Endothelial cell of umbilical vein (primary cell): ENCODE data around the gene SEC31A.

Experiments
- EZH2 ChIP-seq: IDR thresholded peaks from 2 replicates; pipeline ENCODE4 v1.6.1; 2012; ENCODE audit warnings: borderline replicate concordance, low read depth, mild to moderate bottlenecking, moderate library complexity, low read length, inconsistent platforms; ENCODE audit not compliant: severe bottlenecking
- FOS ChIP-seq: IDR thresholded peaks from 2 replicates; pipeline ENCODE4 v1.6.1; 2011; ENCODE audit warnings: mild to moderate bottlenecking, low read length, moderate library complexity, borderline replicate concordance; ENCODE audit not compliant: insufficient read depth
- GATA2 ChIP-seq: IDR thresholded peaks from 2 replicates; pipeline ENCODE4 v1.7.0; 2011; ENCODE audit warnings: low read depth, mild to moderate bottlenecking, moderate library complexity, mixed read lengths, low read length; ENCODE audit not compliant: insufficient read length, insufficient read depth
- JUN ChIP-seq: IDR thresholded peaks from 2 replicates; pipeline ENCODE4 v1.6.1; 2011; ENCODE audit warnings: borderline replicate concordance, low read depth; ENCODE audit not compliant: insufficient read length, insufficient read depth
- MYC ChIP-seq: IDR thresholded peaks from one replicate; pipeline ENCODE4 v1.6.1; 2011; ENCODE audit warnings: mild to moderate bottlenecking, low read depth, low read length
- POLR2A ChIP-seq: IDR thresholded peaks from 2 replicates; pipeline ENCODE4 v1.6.1; 2012; ENCODE audit warnings: low read depth, mild to moderate bottlenecking, control low read depth, low read length
- POLR2AphosphoS5 ChIP-seq: IDR thresholded peaks from 2 replicates; pipeline ENCODE4 v1.6.1; 2012; ENCODE audit warnings: low read depth, mild to moderate bottlenecking, control low read depth, low read length, moderate library complexity; ENCODE audit not compliant: insufficient read depth
- TF ChIP-seq, protein P1 (sequence below), 2 donors: IDR thresholded peaks; 1 replicate in 1 of 2; 2 replicates in 1 of 2; pipeline ENCODE4 v1.5.1; 2011; ENCODE audit warnings: low read length in 2 of 2, mild to moderate bottlenecking in 2 of 2, moderate library complexity in 2 of 2, control low read depth in 1 of 2, inconsistent platforms in 1 of 2, low read depth in 1 of 2; ENCODE audit not compliant: insufficient read depth in 1 of 2; ENCODE audit errors: extremely low read depth in 1 of 2
- TF ChIP-seq, protein P2 (sequence below): IDR thresholded peaks from 2 replicates; pipeline ENCODE4 v1.6.1; 2011; ENCODE audit not compliant: insufficient read depth, insufficient read length

DNA sequence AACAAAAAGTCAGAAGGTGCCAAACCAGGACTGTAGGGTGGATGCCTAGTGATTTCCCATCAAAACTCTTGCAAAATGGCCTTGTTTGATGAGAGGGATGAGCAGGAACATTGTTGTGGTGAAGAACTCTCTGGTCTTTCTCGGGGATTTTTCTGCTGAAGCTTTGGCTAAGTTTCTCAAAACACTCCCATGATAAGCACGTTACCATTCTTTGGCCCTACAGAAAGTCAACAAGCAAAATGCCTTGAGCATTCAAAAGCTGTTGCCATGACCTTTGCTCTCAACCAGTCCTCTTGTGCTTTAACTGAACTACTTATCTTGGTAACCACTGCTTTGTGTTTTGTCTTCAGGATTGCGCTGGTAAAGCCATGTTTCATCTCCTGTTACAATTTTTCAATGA lies 3.0 kb upstream of the SEC31A start:
- TF ChIP-seq EZH2 (no peak), POLR2A (no peak), POLR2AphosphoS5 (no peak), MYC (no peak), GATA2 (no peak), JUN (no peak), FOS (no peak)
- TF ChIP-seq, protein P1, sequence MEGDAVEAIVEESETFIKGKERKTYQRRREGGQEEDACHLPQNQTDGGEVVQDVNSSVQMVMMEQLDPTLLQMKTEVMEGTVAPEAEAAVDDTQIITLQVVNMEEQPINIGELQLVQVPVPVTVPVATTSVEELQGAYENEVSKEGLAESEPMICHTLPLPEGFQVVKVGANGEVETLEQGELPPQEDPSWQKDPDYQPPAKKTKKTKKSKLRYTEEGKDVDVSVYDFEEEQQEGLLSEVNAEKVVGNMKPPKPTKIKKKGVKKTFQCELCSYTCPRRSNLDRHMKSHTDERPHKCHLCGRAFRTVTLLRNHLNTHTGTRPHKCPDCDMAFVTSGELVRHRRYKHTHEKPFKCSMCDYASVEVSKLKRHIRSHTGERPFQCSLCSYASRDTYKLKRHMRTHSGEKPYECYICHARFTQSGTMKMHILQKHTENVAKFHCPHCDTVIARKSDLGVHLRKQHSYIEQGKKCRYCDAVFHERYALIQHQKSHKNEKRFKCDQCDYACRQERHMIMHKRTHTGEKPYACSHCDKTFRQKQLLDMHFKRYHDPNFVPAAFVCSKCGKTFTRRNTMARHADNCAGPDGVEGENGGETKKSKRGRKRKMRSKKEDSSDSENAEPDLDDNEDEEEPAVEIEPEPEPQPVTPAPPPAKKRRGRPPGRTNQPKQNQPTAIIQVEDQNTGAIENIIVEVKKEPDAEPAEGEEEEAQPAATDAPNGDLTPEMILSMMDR (IDR thresholded peaks at IDR 0.05; ENCODE audit: extremely low read depth in 1 of 2, insufficient read depth in 1 of 2, low read depth in 1 of 2, low read length in 2 of 2): no peak
- TF ChIP-seq, protein P2, sequence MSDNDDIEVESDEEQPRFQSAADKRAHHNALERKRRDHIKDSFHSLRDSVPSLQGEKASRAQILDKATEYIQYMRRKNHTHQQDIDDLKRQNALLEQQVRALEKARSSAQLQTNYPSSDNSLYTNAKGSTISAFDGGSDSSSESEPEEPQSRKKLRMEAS: no peak
